Small intestine (tissue), 16 donors: ENCODE measurements around the gene RCAN1. TPM values are rescaled to one million over a fixed set of nuclear protein-coding genes. Genes with fewer than 3 reads are reported as not detected.

Experiments
- DNase-seq, 2 donors: peaks; one replicate each; pipeline versions ENCODE4 v3.0.0 to v3.0.0-alpha.2; 2013
- FAIRE-seq: peaks from 2 replicates; lab custom pipeline; 2012; peaks lifted over from hg19 to GRCh38; lab: Jason Lieb, UNC
- H3K27ac ChIP-seq, 3 donors: one replicate each; pipeline ENCODE4 v1.5.1; 2013; ENCODE audit warnings: low read length in 2 of 3, mild to moderate bottlenecking in 2 of 3, control low read depth in 1 of 3, inconsistent platforms in 1 of 3, low read depth in 1 of 3, moderate library complexity in 1 of 3
- H3K27me3 ChIP-seq, 3 donors: one replicate each; pipeline ENCODE4 v1.6.1; 2013; ENCODE audit warnings: low read length in 3 of 3, inconsistent platforms in 1 of 3; ENCODE audit not compliant: control insufficient read depth in 3 of 3, insufficient read depth in 3 of 3
- H3K36me3 ChIP-seq, 3 donors: one replicate each; pipeline ENCODE4 v1.6.1; 2013; ENCODE audit warnings: low read length in 3 of 3, inconsistent platforms in 1 of 3, low read depth in 1 of 3, mild to moderate bottlenecking in 1 of 3, moderate library complexity in 1 of 3; ENCODE audit not compliant: control insufficient read depth in 3 of 3, insufficient read depth in 2 of 3
- H3K4me1 ChIP-seq, 3 donors: one replicate each; pipeline ENCODE4 v1.6.1; 2013; ENCODE audit warnings: low read length in 2 of 3, inconsistent platforms in 1 of 3, low read depth in 1 of 3, mild to moderate bottlenecking in 1 of 3, moderate library complexity in 1 of 3; ENCODE audit not compliant: control insufficient read depth in 3 of 3, insufficient read depth in 2 of 3
- H3K4me3 ChIP-seq, 3 donors: one replicate each; pipeline ENCODE4 v1.5.1; 2013; ENCODE audit warnings: low read length in 3 of 3, control low read depth in 1 of 3, inconsistent platforms in 1 of 3, low read depth in 1 of 3, mild to moderate bottlenecking in 1 of 3, moderate library complexity in 1 of 3
- H3K9me3 ChIP-seq, 2 donors: one replicate each; pipeline ENCODE4 v1.6.1; 2013; ENCODE audit warnings: low read depth in 1 of 2, low read length in 1 of 2; ENCODE audit not compliant: control insufficient read depth in 2 of 2, insufficient read depth in 1 of 2
- WGBS, 3 donors: extraction: QIAGEN DNeasy Blood & Tissue Kit; methylation state at CpG; one replicate each; pipeline ENCODE4 v1.1.7; 2013; 5-methylcytosine and 5-hydroxymethylcytosine counted together
- long read RNA-seq, 10 donors: transcript quantifications; one replicate each; lab custom pipeline, GENCODE V29; 2026
- polyA plus RNA-seq, 4 donors: library from polyadenylated mRNA; stranded (reverse) in 3 of 4; unstranded in 1 of 4; fragments of 200-250 nt in 3 of 4; fragments of 120-200 nt in 1 of 4; gene quantifications; one replicate each; pipeline versions ENCODE4 v1.2.1 to v1.2.3, GENCODE V29; 2013
- donor health status: healthy with polysubstance abuse.
- donor health status: control.
- donor health status: control.
- donor health status: Bipolar disorder and iron deficiency.
- donor health status: healthy.

Gene RCAN1
- 10 to 100 TPM; 23.6 to 46.8 (median 35.3) TPM for polyA plus RNA-seq
- long read RNA-seq, donor 1, transcript RCAN1-201 (4 exons, 2,490 nt), result minor isoform, 13 of 28 reads
- long read RNA-seq, donor 1, transcript RCAN1-202 (4 exons, 2,408 nt), result major isoform, 15 of 28 reads
- long read RNA-seq, donor 1, partial matches to known transcripts, result 0 of 28 reads
- long read RNA-seq, donor 1, other reads (novel, unspliced or antisense), result 0 of 28 reads
- long read RNA-seq, donor 2, partial matches to known transcripts, result 0 of 6 reads
- long read RNA-seq, donor 2, other reads (novel, unspliced or antisense), result 0 of 6 reads
- long read RNA-seq, donor 3, partial matches to known transcripts, result 0 of 8 reads
- long read RNA-seq, donor 3, other reads (novel, unspliced or antisense), result 0 of 8 reads
- long read RNA-seq, donor 4, partial matches to known transcripts, result 0 of 1 reads
- long read RNA-seq, donor 4, other reads (novel, unspliced or antisense), result 0 of 1 reads
- long read RNA-seq, donor 5, partial matches to known transcripts, result 0 of 3 reads
- long read RNA-seq, donor 5, other reads (novel, unspliced or antisense), result 0 of 3 reads
- long read RNA-seq, donor 6, partial matches to known transcripts, result 0 of 9 reads
- long read RNA-seq, donor 6, other reads (novel, unspliced or antisense), result 0 of 9 reads
- long read RNA-seq, donor 7, transcript RCAN1-201 (4 exons, 2,490 nt), result major isoform, 5 of 11 reads
- long read RNA-seq, donor 7, partial matches to known transcripts, result 0 of 11 reads
- long read RNA-seq, donor 7, other reads (novel, unspliced or antisense), result 0 of 11 reads
- long read RNA-seq, donor 8, partial matches to known transcripts, result 0 of 2 reads
- long read RNA-seq, donor 8, other reads (novel, unspliced or antisense), result 0 of 2 reads
- long read RNA-seq, donor 9, result 0 reads
- long read RNA-seq, donor 10, transcript RCAN1-202 (4 exons, 2,408 nt), result major isoform, 10 of 18 reads
- long read RNA-seq, donor 10, transcript RCAN1-201 (4 exons, 2,490 nt), result minor isoform, 6 of 18 reads
- long read RNA-seq, donor 10, partial matches to known transcripts, result 0 of 18 reads
- long read RNA-seq, donor 10, other reads (novel, unspliced or antisense), result 0 of 18 reads

- Histone ChIP-seq H3K9me3 (no peaks in the 10 kb centered on the region), H3K4me1 (peaks cover 0 to 6% (median 0%) of the 10 kb centered on the region in 3 donors), H3K4me3 (peak within 1 kb of the TSS; percentile 43 to 84 (median 74)), H3K27me3 (peaks cover 0 to 2% (median 0%) of the 10 kb centered on the region in 3 donors), H3K36me3 (no peaks in the 10 kb centered on the region), H3K27ac (peak within 1 kb of the TSS; percentile 30 to 90 (median 83))
- no peak for FAIRE-seq
- peak; percentile 97 to 98 for DNase-seq
- 0 to 1% (median 1%) methylated on average over 54 to 121 of the region's 121 CpGs for WGBS, 3 donors
Measured at GRCh38 chr21:34614628-34615486, at the start of gene RCAN1. Gene RCAN1 (minus strand): TSS chr21:34615113. CDS start chr21:34615011, 102 bp downstream.

- Histone ChIP-seq H3K36me3 (no peaks in the 10 kb centered on the region), H3K4me1 (no peaks in the 10 kb centered on the region), H3K27ac (no peak overlapping the region), H3K4me3 (no peak overlapping the region), H3K9me3 (peaks cover 0 to 14% of the 10 kb centered on the region in 2 donors), H3K27me3 (peaks cover 0 to 4% (median 0%) of the 10 kb centered on the region in 3 donors)
- no peak for DNase-seq
- FAIRE-seq, result no peak
Measured at GRCh38 chr21:34661848-34662247, 46.9 kb upstream of the RCAN1 start.

- Histone ChIP-seq H3K27ac (no peak overlapping the region), H3K4me1 (peaks cover 0 to 21% (median 0%) of the 10 kb centered on the region in 3 donors), H3K9me3 (no peaks in the 10 kb centered on the region), H3K4me3 (no peak overlapping the region), H3K36me3 (no peaks in the 10 kb centered on the region), H3K27me3 (peaks cover 0 to 2% (median 0%) of the 10 kb centered on the region in 3 donors)
- FAIRE-seq (no peak), DNase-seq (no peak)
- WGBS, 3 donors, result 89 to 94% (median 92%) methylated on average over 6 of the region's 6 CpGs
Measured at GRCh38 chr21:34653522-34653921, 38.6 kb upstream of the RCAN1 start.

GRCh38 chr21:34651642-34652041, 36.7 kb upstream of the RCAN1 start:
- Histone ChIP-seq H3K27me3 (peaks cover 0 to 2% (median 0%) of the 10 kb centered on the region in 3 donors), H3K4me1 (peaks cover 0 to 21% (median 0%) of the 10 kb centered on the region in 3 donors), H3K4me3 (no peak overlapping the region), H3K9me3 (no peaks in the 10 kb centered on the region), H3K36me3 (no peaks in the 10 kb centered on the region), H3K27ac (no peak overlapping the region)
- DNase-seq (no peak), FAIRE-seq (no peak)
- WGBS, 3 donors, result 90 to 91% (median 91%) methylated on average over 1 of the region's 1 CpG

GRCh38 chr21:34650861-34651431, 36.0 kb upstream of the RCAN1 start:
- 6 to 26% (median 16%) methylated on average over 1 of the region's 1 CpG for WGBS, 3 donors
- Histone ChIP-seq H3K4me1 (peaks cover 0 to 21% (median 0%) of the 10 kb centered on the region in 3 donors), H3K36me3 (no peaks in the 10 kb centered on the region), H3K27ac (no peak overlapping the region), H3K9me3 (no peaks in the 10 kb centered on the region), H3K4me3 (no peak overlapping the region), H3K27me3 (peaks cover 0 to 2% (median 0%) of the 10 kb centered on the region in 3 donors)
- no peak for FAIRE-seq
- DNase-seq, result peak in 1 of 2 donors; percentile 30

GRCh38 chr21:34649400-34649799, 34.5 kb upstream of the RCAN1 start:
- Histone ChIP-seq H3K27ac (no peak overlapping the region), H3K4me3 (no peak overlapping the region), H3K9me3 (no peaks in the 10 kb centered on the region), H3K27me3 (peaks cover 0 to 2% (median 0%) of the 10 kb centered on the region in 3 donors), H3K4me1 (peaks cover 0 to 30% (median 0%) of the 10 kb centered on the region in 3 donors), H3K36me3 (no peaks in the 10 kb centered on the region)
- DNase-seq (peak; percentile 37 to 43), FAIRE-seq (no peak)
- WGBS, 3 donors, result 38 to 71% (median 45%) methylated on average over 3 of the region's 3 CpGs

- FAIRE-seq (no peak), DNase-seq (no peak)
- H3K9me3 ChIP-seq, result no peaks in the 10 kb centered on the region
- peaks cover 0 to 30% (median 0%) of the 10 kb centered on the region in 3 donors for H3K4me1 ChIP-seq
- no peak overlapping the region for H3K4me3 ChIP-seq
- 71 to 77% (median 72%) methylated on average over 6 of the region's 6 CpGs for WGBS, 3 donors
- peaks cover 0 to 2% (median 0%) of the 10 kb centered on the region in 3 donors for H3K27me3 ChIP-seq
- H3K27ac ChIP-seq, result no peak overlapping the region
- H3K36me3 ChIP-seq, result no peaks in the 10 kb centered on the region
Measured at GRCh38 chr21:34648739-34649297, 33.9 kb upstream of the RCAN1 start.
